K562 (cell line): ENCODE data around the gene TCF12. TPM values are rescaled to one million over a fixed set of nuclear protein-coding genes. Genes with fewer than 3 reads are reported as not detected.

ENCODE experiments used
- CCNT2 ChIP-seq: IDR thresholded peaks from 2 replicates; pipeline ENCODE4 v1.6.1; 2011; ENCODE audit warnings: borderline replicate concordance, low read depth, mild to moderate bottlenecking, moderate library complexity, mixed read lengths, low read length; ENCODE audit not compliant: insufficient read length; ENCODE audit errors: extremely low read depth
- HLTF ChIP-seq: fragments of 450-650 bp; IDR thresholded peaks from 2 replicates; pipeline ENCODE4 v1.6.1; 2016
- KDM5B ChIP-seq: fragments of 200-600 bp; sonication (generic); IDR thresholded peaks from 2 replicates; pipeline ENCODE4 v1.6.1; 2012; ENCODE audit warnings: low read depth, mild to moderate bottlenecking, moderate library complexity, low read length, control low read depth, inconsistent platforms; ENCODE audit not compliant: insufficient replicate concordance
- LEF1 ChIP-seq: fragments of 450-650 bp; IDR thresholded peaks from 2 replicates; pipeline ENCODE4 v1.6.1; 2016; ENCODE audit warnings: mild to moderate bottlenecking
- NFRKB ChIP-seq: fragments of 450-650 bp; IDR thresholded peaks from 2 replicates; pipeline ENCODE4 v1.6.1; 2016; ENCODE audit warnings: low read depth
- PHF8 ChIP-seq: fragments of 200-600 bp; sonication (generic); IDR thresholded peaks from 2 replicates; pipeline ENCODE4 v1.6.1; 2012; ENCODE audit warnings: mixed run types, mild to moderate bottlenecking, inconsistent platforms, low read length, moderate library complexity, borderline replicate concordance
- STAT5B ChIP-seq: fragments of 250-450 bp; sonication (Bioruptor Pico); IDR thresholded peaks from 2 replicates; pipeline ENCODE4 v1.8.0; 2021; ENCODE audit warnings: mild to moderate bottlenecking, inconsistent platforms
- TBP ChIP-seq: optimal IDR thresholded peaks from 2 replicates; pipeline ENCODE3; 2011; ENCODE audit warnings: low read depth, low read length, improper control_type of control experiment
- TCF7 ChIP-seq: sonication (generic); IDR thresholded peaks from 2 replicates; pipeline ENCODE4 v1.6.1; 2016; ENCODE audit warnings: antibody characterized with exemption, borderline replicate concordance
- TEAD2 ChIP-seq: fragments of 450-650 bp; IDR thresholded peaks from 2 replicates; pipeline ENCODE4 v1.6.1; 2016; ENCODE audit warnings: missing genetic modification characterization, control low read depth, missing compliant biosample characterization
- TRIM25 ChIP-seq: fragments of 450-650 bp; IDR thresholded peaks from 2 replicates; pipeline ENCODE4 v1.7.0; 2016; ENCODE audit warnings: borderline replicate concordance
- ZBTB12 ChIP-seq: fragments of 250-450 bp; sonication (Bioruptor Pico); IDR thresholded peaks from 2 replicates; pipeline ENCODE4 v1.4.0; 2020
- ZBTB17 ChIP-seq: fragments of 450-650 bp; formaldehyde crosslinking; IDR thresholded peaks from 2 replicates; pipeline ENCODE4 v1.4.0; 2020; ENCODE audit warnings: mild to moderate bottlenecking
- ZFX ChIP-seq: sonication (generic); formaldehyde crosslinking; IDR thresholded peaks from 2 replicates; pipeline ENCODE4 v1.8.0; 2022; ENCODE audit warnings: mild to moderate bottlenecking, missing genetic modification reagents, moderate library complexity
- ZNF696 ChIP-seq: fragments of 250-450 bp; sonication (Bioruptor Pico); conservative IDR thresholded peaks from 2 replicates; pipeline ENCODE4 v1.4.0; 2020; ENCODE audit warnings: mild to moderate bottlenecking, moderate library complexity
- polyA plus RNA-seq, 8 experiments: library from polyadenylated mRNA; depleted of rRNA in 4 of 8; stranded (reverse) in 5 of 8; unstranded in 3 of 8; fragments of >200 nt; fragmentation: Nextera tagmentation in 2 of 8; fragmentation: Illumina TruSeq in 1 of 8; extraction: Ambion mirVana in 2 of 8; extraction: Trizol in 1 of 8; gene quantifications; 2 replicates each; pipeline versions ENCODE4 v1.2.1 to v1.2.3, GENCODE V29; 2011 to 2014; ENCODE audit warnings: inconsistent platforms in 1 of 8, missing spikeins in 1 of 8
- total RNA-seq, 7 experiments: library from RNA; depleted of rRNA in 6 of 7; stranded (reverse); fragments of >200 nt in 6 of 7; fragmentation: Illumina TruSeq in 2 of 7; extraction: Trizol in 2 of 7; gene quantifications; 2 replicates each; pipeline versions ENCODE4 v1.2.1 to v1.2.3, GENCODE V29; 2011 to 2021; ENCODE audit warnings: low replicate concordance in 1 of 7
- TF ChIP-seq, protein P1 (sequence below): fragments of 450-650 bp; formaldehyde crosslinking; IDR thresholded peaks from 2 replicates; pipeline ENCODE4 v1.4.0; 2022; ENCODE audit warnings: missing genetic modification characterization
- TF ChIP-seq, protein P2 (sequence below): fragments of 450-650 bp; formaldehyde crosslinking; conservative IDR thresholded peaks from 2 replicates; pipeline ENCODE4 v1.4.0; 2022; ENCODE audit warnings: mild to moderate bottlenecking, missing genetic modification characterization

Gene TCF12
- total and polyA plus RNA-seq, 9 of the 15 experiments (the other 6 are each of a cell fraction or from before 2014, with no cell fraction given), result 10.5 to 132 (median 52.9) TPM

DNA sequence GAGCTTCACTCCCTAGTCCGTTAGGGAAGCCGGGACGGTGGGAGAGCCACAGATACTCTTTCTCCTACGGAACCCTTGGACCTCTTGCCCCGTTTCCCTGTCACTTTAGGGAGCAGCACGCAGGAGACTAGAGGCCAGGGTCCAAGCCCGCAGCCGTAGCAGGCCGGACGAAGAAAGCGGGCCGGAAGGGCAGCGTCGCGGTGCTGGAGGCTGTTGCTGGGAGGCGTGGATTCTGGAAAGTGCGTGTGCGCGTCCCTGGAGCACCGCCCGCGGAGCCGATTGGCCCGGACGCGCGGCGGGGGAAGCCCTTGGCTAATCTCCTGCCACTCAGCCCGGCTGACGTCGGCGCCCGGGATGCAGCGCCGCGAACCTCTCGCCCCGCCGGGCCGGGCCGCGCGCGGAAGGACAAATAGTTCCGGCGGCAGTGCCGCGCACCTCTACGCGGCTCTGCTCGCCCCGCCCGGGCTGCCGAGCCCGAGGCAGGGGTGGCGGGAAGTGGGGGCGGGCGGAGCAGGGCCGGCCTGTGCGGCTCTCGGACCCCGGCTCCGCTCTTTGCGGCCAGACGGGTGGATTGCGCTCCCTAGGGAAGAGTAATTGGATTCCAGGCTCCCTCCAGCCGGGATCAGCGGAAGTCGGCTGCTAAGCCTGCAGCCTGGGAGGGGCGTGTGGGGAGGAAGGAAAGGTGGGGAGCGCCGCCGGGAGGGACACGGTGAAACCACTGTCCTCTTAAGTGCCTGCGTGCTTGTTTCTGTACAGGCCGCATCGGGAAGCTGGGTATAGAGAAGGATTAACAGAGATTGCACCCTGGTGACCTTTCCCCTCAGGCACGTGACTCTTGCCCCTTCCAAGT is 31.3 kb upstream of the TCF12 start (continued):
- peak; percentile 95 for TF ChIP-seq PHF8
- TF ChIP-seq ZNF696, result no peak
- peak; percentile 85 for TF ChIP-seq ZBTB12 (CRISPR knock-in tag)
- no peak; the same call in 1 of the 2 replicates for TF ChIP-seq TCF7
- TF ChIP-seq ZBTB17 (CRISPR knock-in tag), result peak; percentile 85
- no peak for TF ChIP-seq TRIM25
- peak; percentile 87 for TF ChIP-seq KDM5B
- peak; percentile 66 for TF ChIP-seq NFRKB
- no peak for TF ChIP-seq HLTF
- TF ChIP-seq STAT5B (CRISPR knock-in tag), result no peak
- TF ChIP-seq, protein P1, sequence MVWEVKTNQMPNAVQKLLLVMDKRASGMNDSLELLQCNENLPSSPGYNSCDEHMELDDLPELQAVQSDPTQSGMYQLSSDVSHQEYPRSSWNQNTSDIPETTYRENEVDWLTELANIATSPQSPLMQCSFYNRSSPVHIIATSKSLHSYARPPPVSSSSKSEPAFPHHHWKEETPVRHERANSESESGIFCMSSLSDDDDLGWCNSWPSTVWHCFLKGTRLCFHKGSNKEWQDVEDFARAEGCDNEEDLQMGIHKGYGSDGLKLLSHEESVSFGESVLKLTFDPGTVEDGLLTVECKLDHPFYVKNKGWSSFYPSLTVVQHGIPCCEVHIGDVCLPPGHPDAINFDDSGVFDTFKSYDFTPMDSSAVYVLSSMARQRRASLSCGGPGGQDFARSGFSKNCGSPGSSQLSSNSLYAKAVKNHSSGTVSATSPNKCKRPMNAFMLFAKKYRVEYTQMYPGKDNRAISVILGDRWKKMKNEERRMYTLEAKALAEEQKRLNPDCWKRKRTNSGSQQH (CRISPR knock-in tag), result no peak
- TF ChIP-seq, protein P2, sequence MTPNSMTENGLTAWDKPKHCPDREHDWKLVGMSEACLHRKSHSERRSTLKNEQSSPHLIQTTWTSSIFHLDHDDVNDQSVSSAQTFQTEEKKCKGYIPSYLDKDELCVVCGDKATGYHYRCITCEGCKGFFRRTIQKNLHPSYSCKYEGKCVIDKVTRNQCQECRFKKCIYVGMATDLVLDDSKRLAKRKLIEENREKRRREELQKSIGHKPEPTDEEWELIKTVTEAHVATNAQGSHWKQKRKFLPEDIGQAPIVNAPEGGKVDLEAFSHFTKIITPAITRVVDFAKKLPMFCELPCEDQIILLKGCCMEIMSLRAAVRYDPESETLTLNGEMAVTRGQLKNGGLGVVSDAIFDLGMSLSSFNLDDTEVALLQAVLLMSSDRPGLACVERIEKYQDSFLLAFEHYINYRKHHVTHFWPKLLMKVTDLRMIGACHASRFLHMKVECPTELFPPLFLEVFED (CRISPR knock-in tag), result no peak
- peak; percentile 49 for TF ChIP-seq TBP
- no peak for TF ChIP-seq TEAD2 (tag)
- TF ChIP-seq ZFX (CRISPR knock-in tag), result peak; percentile 92
- TF ChIP-seq LEF1, result 0 out of 2 replicates have a peak, but pooled peaks have one; percentile 31
- TF ChIP-seq CCNT2, result peak; percentile 93
